ENCODE data around the gene KIZ. TPM values are rescaled to one million over a fixed set of nuclear protein-coding genes. Genes with fewer than 3 reads are reported as not detected.

KIZ gene
- total and polyA plus RNA-seq, 2 experiments from 2014 or later = 58.3 to 63.6 TPM

DNA sequence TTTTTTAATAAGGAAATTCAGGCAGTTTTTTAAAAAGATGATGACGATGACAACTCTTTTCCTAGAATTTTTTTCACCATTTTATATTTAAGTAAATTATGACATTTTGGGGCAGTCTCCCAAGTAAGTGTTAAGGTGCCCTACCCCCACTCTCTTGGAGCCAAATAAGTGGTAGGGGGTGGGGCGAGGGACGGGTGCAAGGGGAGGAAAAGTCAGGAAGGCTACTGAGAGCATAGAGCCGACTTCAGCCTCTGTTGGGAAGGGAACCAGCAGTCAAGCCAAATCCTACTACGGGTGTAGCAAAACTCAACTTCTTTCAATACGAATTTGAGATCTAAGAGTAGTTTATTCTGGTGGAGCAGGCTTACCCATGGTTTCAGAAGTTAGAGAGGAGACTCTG is 54.4 kb downstream of the KIZ start (continued):
- TF ChIP-seq, protein P1, sequence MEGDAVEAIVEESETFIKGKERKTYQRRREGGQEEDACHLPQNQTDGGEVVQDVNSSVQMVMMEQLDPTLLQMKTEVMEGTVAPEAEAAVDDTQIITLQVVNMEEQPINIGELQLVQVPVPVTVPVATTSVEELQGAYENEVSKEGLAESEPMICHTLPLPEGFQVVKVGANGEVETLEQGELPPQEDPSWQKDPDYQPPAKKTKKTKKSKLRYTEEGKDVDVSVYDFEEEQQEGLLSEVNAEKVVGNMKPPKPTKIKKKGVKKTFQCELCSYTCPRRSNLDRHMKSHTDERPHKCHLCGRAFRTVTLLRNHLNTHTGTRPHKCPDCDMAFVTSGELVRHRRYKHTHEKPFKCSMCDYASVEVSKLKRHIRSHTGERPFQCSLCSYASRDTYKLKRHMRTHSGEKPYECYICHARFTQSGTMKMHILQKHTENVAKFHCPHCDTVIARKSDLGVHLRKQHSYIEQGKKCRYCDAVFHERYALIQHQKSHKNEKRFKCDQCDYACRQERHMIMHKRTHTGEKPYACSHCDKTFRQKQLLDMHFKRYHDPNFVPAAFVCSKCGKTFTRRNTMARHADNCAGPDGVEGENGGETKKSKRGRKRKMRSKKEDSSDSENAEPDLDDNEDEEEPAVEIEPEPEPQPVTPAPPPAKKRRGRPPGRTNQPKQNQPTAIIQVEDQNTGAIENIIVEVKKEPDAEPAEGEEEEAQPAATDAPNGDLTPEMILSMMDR (conservative IDR thresholded peaks at IDR 0.05; ENCODE audit: low read depth in 2 of 2) = no peak
- no peak for TF ChIP-seq NANOG (IDR thresholded peaks at IDR 0.05; ENCODE audit: borderline replicate concordance)

DNA sequence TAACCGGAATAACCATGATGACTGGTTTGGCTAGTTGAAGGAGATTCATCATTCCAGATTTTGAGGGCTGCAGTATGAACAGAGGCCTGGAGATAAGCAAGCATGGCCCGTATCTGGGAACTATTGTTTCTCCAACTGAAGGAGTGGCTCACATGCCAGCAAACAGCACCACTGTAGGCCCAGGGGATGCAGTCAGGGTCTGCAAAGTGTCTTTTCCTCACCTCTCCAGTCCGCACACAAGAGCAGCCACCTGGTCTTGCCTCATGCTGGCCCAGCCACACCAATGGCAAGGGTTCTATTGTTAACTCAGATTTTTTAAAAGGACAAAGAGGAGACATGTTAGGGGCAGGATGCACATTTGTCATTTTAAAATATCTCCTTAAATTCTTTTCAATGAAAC is 55.1 kb downstream of the KIZ start:
- peaks cover 32% of the 10 kb centered on the region for H3K4me1 Mint-ChIP-seq
- peak; percentile 48 for ATAC-seq
- Histone ChIP-seq H3K79me2 (replicated peaks; ENCODE audit: insufficient read depth) (peaks cover 19% of the 10 kb centered on the region), H3K4me3 (no peak overlapping the region), H3K9me2 (ENCODE audit: insufficient read depth) (no peaks in the 10 kb centered on the region), H3K27ac (ENCODE audit: low read depth) (0 out of 2 replicates have a peak overlapping the region, but pooled peaks have one; percentile 15), H3K27me3 (ENCODE audit: insufficient read depth) (no peaks in the 10 kb centered on the region), H3K36me3 (ENCODE audit: insufficient read depth) (peaks cover 4% of the 10 kb centered on the region; the same call in 1 of the 2 replicates), H2AFZ (no peak overlapping the region), H3K4me2 (peak overlapping the region; percentile 9), H3K4me1 (ENCODE audit: insufficient read depth) (peaks cover 23% of the 10 kb centered on the region), H3F3A (replicated peaks; ENCODE audit: low read depth) (no peaks in the 10 kb centered on the region), H4K20me1 (replicated peaks; ENCODE audit: insufficient read depth) (no peaks in the 10 kb centered on the region)
- no peak overlapping the region for H3K4me3 Mint-ChIP-seq
- H3K27me3 Mint-ChIP-seq (ENCODE audit: insufficient read depth, low read depth, poor library complexity) = no peaks in the 10 kb centered on the region
- TF ChIP-seq, protein P1 (conservative IDR thresholded peaks at IDR 0.05; ENCODE audit: low read depth in 2 of 2) = no peak
- TF ChIP-seq, protein P2, sequence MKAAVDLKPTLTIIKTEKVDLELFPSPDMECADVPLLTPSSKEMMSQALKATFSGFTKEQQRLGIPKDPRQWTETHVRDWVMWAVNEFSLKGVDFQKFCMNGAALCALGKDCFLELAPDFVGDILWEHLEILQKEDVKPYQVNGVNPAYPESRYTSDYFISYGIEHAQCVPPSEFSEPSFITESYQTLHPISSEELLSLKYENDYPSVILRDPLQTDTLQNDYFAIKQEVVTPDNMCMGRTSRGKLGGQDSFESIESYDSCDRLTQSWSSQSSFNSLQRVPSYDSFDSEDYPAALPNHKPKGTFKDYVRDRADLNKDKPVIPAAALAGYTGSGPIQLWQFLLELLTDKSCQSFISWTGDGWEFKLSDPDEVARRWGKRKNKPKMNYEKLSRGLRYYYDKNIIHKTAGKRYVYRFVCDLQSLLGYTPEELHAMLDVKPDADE (IDR thresholded peaks at IDR 0.05) = no peak
- TF ChIP-seq, protein P3, sequence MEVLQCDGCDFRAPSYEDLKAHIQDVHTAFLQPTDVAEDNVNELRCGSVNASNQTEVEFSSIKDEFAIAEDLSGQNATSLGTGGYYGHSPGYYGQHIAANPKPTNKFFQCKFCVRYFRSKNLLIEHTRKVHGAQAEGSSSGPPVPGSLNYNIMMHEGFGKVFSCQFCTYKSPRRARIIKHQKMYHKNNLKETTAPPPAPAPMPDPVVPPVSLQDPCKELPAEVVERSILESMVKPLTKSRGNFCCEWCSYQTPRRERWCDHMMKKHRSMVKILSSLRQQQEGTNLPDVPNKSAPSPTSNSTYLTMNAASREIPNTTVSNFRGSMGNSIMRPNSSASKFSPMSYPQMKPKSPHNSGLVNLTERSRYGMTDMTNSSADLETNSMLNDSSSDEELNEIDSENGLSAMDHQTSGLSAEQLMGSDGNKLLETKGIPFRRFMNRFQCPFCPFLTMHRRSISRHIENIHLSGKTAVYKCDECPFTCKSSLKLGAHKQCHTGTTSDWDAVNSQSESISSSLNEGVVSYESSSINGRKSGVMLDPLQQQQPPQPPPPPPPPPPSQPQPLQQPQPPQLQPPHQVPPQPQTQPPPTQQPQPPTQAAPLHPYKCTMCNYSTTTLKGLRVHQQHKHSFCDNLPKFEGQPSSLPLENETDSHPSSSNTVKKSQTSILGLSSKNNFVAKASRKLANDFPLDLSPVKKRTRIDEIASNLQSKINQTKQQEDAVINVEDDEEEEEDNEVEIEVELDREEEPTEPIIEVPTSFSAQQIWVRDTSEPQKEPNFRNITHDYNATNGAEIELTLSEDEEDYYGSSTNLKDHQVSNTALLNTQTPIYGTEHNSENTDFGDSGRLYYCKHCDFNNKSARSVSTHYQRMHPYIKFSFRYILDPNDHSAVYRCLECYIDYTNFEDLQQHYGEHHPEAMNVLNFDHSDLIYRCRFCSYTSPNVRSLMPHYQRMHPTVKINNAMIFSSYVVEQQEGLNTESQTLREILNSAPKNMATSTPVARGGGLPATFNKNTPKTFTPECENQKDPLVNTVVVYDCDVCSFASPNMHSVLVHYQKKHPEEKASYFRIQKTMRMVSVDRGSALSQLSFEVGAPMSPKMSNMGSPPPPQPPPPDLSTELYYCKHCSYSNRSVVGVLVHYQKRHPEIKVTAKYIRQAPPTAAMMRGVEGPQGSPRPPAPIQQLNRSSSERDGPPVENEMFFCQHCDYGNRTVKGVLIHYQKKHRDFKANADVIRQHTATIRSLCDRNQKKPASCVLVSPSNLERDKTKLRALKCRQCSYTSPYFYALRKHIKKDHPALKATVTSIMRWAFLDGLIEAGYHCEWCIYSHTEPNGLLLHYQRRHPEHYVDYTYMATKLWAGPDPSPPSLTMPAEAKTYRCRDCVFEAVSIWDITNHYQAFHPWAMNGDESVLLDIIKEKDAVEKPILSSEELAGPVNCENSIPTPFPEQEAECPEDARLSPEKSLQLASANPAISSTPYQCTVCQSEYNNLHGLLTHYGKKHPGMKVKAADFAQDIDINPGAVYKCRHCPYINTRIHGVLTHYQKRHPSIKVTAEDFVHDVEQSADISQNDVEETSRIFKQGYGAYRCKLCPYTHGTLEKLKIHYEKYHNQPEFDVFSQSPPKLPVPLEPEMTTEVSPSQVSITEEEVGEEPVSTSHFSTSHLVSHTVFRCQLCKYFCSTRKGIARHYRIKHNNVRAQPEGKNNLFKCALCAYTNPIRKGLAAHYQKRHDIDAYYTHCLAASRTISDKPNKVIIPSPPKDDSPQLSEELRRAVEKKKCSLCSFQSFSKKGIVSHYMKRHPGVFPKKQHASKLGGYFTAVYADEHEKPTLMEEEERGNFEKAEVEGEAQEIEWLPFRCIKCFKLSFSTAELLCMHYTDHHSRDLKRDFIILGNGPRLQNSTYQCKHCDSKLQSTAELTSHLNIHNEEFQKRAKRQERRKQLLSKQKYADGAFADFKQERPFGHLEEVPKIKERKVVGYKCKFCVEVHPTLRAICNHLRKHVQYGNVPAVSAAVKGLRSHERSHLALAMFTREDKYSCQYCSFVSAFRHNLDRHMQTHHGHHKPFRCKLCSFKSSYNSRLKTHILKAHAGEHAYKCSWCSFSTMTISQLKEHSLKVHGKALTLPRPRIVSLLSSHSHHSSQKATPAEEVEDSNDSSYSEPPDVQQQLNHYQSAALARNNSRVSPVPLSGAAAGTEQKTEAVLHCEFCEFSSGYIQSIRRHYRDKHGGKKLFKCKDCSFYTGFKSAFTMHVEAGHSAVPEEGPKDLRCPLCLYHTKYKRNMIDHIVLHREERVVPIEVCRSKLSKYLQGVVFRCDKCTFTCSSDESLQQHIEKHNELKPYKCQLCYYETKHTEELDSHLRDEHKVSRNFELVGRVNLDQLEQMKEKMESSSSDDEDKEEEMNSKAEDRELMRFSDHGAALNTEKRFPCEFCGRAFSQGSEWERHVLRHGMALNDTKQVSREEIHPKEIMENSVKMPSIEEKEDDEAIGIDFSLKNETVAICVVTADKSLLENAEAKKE (CRISPR knock-in tag; IDR thresholded peaks at IDR 0.05) = no peak
- no peak for TF ChIP-seq NANOG (IDR thresholded peaks at IDR 0.05; ENCODE audit: borderline replicate concordance)
- TF ChIP-seq STAT1 (IDR thresholded peaks at IDR 0.05; ENCODE audit: unreplicated experiment) = no peak
- no peak for TF ChIP-seq POLR2AphosphoS5 (IDR thresholded peaks at IDR 0.05; ENCODE audit: low read depth)
- TF ChIP-seq, protein P4, sequence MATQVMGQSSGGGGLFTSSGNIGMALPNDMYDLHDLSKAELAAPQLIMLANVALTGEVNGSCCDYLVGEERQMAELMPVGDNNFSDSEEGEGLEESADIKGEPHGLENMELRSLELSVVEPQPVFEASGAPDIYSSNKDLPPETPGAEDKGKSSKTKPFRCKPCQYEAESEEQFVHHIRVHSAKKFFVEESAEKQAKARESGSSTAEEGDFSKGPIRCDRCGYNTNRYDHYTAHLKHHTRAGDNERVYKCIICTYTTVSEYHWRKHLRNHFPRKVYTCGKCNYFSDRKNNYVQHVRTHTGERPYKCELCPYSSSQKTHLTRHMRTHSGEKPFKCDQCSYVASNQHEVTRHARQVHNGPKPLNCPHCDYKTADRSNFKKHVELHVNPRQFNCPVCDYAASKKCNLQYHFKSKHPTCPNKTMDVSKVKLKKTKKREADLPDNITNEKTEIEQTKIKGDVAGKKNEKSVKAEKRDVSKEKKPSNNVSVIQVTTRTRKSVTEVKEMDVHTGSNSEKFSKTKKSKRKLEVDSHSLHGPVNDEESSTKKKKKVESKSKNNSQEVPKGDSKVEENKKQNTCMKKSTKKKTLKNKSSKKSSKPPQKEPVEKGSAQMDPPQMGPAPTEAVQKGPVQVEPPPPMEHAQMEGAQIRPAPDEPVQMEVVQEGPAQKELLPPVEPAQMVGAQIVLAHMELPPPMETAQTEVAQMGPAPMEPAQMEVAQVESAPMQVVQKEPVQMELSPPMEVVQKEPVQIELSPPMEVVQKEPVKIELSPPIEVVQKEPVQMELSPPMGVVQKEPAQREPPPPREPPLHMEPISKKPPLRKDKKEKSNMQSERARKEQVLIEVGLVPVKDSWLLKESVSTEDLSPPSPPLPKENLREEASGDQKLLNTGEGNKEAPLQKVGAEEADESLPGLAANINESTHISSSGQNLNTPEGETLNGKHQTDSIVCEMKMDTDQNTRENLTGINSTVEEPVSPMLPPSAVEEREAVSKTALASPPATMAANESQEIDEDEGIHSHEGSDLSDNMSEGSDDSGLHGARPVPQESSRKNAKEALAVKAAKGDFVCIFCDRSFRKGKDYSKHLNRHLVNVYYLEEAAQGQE (IDR thresholded peaks at IDR 0.05; ENCODE audit: unreplicated experiment) = no peak
- no peak for TF ChIP-seq EZH2phosphoT487 (IDR thresholded peaks at IDR 0.05; ENCODE audit: unreplicated experiment)
- TF ChIP-seq EZH2 (IDR thresholded peaks at IDR 0.05; ENCODE audit: low read depth, unreplicated experiment) = no peak
- no peak for TF ChIP-seq JUNB (IDR thresholded peaks at IDR 0.05; ENCODE audit: unreplicated experiment)
- peaks cover 26% of the 10 kb centered on the region; the same call in 2 of the 3 replicates for H3K36me3 Mint-ChIP-seq (ENCODE audit: low read depth)
- H3K27ac Mint-ChIP-seq = peak overlapping the region; percentile 80
- H3K9me3 Mint-ChIP-seq = peaks cover 13% of the 10 kb centered on the region; the same call in 2 of the 3 replicates
- no peak for DNase-seq (ENCODE audit: low spot score)

Data from GM23338 (cell line).